K562 (cell line): ENCODE measurements around the gene THOC1. TPM values are rescaled to one million over a fixed set of nuclear protein-coding genes. Genes with fewer than 3 reads are reported as not detected.

Experiments used
- ATAC-seq: fragments of 200-7000 bp; cut with Tn5 transposase; 3 replicates; pipeline ENCODE4 v1.9.1; 2020; ENCODE audit warnings: moderate library complexity
- BruUV-seq: library from RNA; stranded (reverse); fragments of 400-500 nt; replicated peaks from 2 replicates; lab custom pipeline; 2021; lab: Mats Ljungman, UMichigan
- CTCF ChIA-PET: fragments of 300-600 bp; formaldehyde crosslinking; extraction: SDS; loops from one replicate; lab custom pipeline; 2021; ENCODE audit warnings: low intra/inter-chr PET ratio; lab: Yijun Ruan, JAX
- POLR2A ChIA-PET: fragments of 300-600, 350-650 bp; sonication (Branson Sonifier 250); formaldehyde crosslinking; extraction: SDS; loops from one replicate; lab custom pipeline; 2021; ENCODE audit warnings: antibody characterized with exemption, inconsistent platforms; lab: Yijun Ruan, JAX
- DNase-seq, 4 experiments: peaks; one replicate each; pipeline versions ENCODE4 v3.0.0 to v3.0.0-alpha.2; 2011 to 2018; ENCODE audit warnings: low spot score in 3 of 4, mixed read lengths in 3 of 4; ENCODE audit errors: extremely low read depth in 1 of 4
- FAIRE-seq: peaks from 2 replicates; lab custom pipeline; 2011; peaks lifted over from hg19 to GRCh38; lab: Jason Lieb, UNC
- H2AFZ ChIP-seq: 2 replicates; pipeline ENCODE4 v1.6.0; 2011; ENCODE audit warnings: low read depth, low read length, control low read depth, inconsistent platforms
- H3K27ac ChIP-seq: fragments of 200-600 bp; 3 replicates; pipeline ENCODE4 v1.8.0; 2011; ENCODE audit warnings: low read depth, mild to moderate bottlenecking, control low read depth, inconsistent platforms, low read length, moderate library complexity, mixed read lengths; ENCODE audit errors: extremely low read depth
- H3K27me3 ChIP-seq, 2 experiments: fragments of 300-600 bp in 1 of 2; 2 replicates in 1 of 2; 3 replicates in 1 of 2; pipeline versions ENCODE4 v1.6.0 to v1.8.0; 2011; ENCODE audit warnings: inconsistent platforms in 2 of 2, low read length in 2 of 2, mild to moderate bottlenecking in 1 of 2, mixed read lengths in 1 of 2, moderate library complexity in 1 of 2; ENCODE audit not compliant: control insufficient read depth in 2 of 2, insufficient read depth in 2 of 2
- H3K36me3 ChIP-seq: fragments of 300-600 bp; 3 replicates; pipeline ENCODE4 v1.8.0; 2011; ENCODE audit warnings: mild to moderate bottlenecking, low read length, inconsistent platforms; ENCODE audit not compliant: control insufficient read depth, insufficient read depth
- H3K4me1 ChIP-seq, 2 experiments: fragments of 200-600 bp in 1 of 2; replicated peaks in 1 of 2; 2 replicates in 1 of 2; 3 replicates in 1 of 2; pipeline versions ENCODE4 v1.5.1 to v1.8.0; 2011; ENCODE audit warnings: inconsistent platforms in 2 of 2, low read length in 2 of 2, mild to moderate bottlenecking in 1 of 2, mixed read lengths in 1 of 2, moderate library complexity in 1 of 2; ENCODE audit not compliant: control insufficient read depth in 2 of 2, insufficient read depth in 2 of 2
- H3K4me2 ChIP-seq: 2 replicates; pipeline ENCODE4 v1.6.1; 2011; ENCODE audit warnings: low read length, control low read depth, inconsistent platforms, mixed read lengths; ENCODE audit not compliant: insufficient read depth
- H3K4me3 ChIP-seq: fragments of 200-600 bp; sonication (generic), shearing (Covaris generic); 2 replicates; pipeline ENCODE4 v1.5.1; 2016; ENCODE audit warnings: control low read depth, inconsistent platforms
- H3K79me2 ChIP-seq: fragments of 200-600 bp; 3 replicates; pipeline ENCODE4 v1.8.0; 2011; ENCODE audit warnings: low read length, inconsistent platforms; ENCODE audit not compliant: control insufficient read depth, insufficient read depth
- H3K9ac ChIP-seq, 2 experiments: 2 replicates each; pipeline versions ENCODE4 v1.6.0 to v1.6.1; 2011; ENCODE audit warnings: low read depth in 2 of 2, low read length in 2 of 2, control low read depth in 1 of 2, inconsistent platforms in 1 of 2, mild to moderate bottlenecking in 1 of 2, mixed read lengths in 1 of 2; ENCODE audit not compliant: insufficient read depth in 1 of 2
- H3K9me1 ChIP-seq: one replicate; pipeline ENCODE4 v1.6.0; 2011; ENCODE audit warnings: inconsistent platforms, mild to moderate bottlenecking, low read length, moderate library complexity; ENCODE audit not compliant: control insufficient read depth, insufficient read depth
- H3K9me3 ChIP-seq: replicated peaks from 2 replicates; pipeline ENCODE4 v1.5.1; 2011; ENCODE audit warnings: low read depth, low read length, inconsistent platforms; ENCODE audit not compliant: control insufficient read depth, insufficient read depth
- H4K20me1 ChIP-seq: replicated peaks from 2 replicates; pipeline ENCODE4 v1.6.1; 2011; ENCODE audit warnings: low read length, inconsistent platforms, mixed read lengths; ENCODE audit not compliant: control insufficient read depth, insufficient read depth
- ADNP ChIP-seq: fragments of 200-800 bp; sonication (Bioruptor generic); IDR thresholded peaks from 2 replicates; pipeline ENCODE4 v1.6.1; 2016; ENCODE audit warnings: missing genetic modification characterization, missing compliant biosample characterization
- BCOR ChIP-seq: fragments of 450-650 bp; IDR thresholded peaks from 2 replicates; pipeline ENCODE4 v1.6.1; 2016
- CSDE1 ChIP-seq, 2 experiments: fragments of 450-650 bp; IDR thresholded peaks; 2 replicates each; pipeline ENCODE4 v1.6.1; 2016; ENCODE audit warnings: mild to moderate bottlenecking in 1 of 2
- EP400 ChIP-seq: fragments of 450-650 bp; IDR thresholded peaks from 2 replicates; pipeline ENCODE4 v1.6.1; 2017; ENCODE audit warnings: antibody characterized with exemption, mild to moderate bottlenecking, moderate library complexity
- KDM1A ChIP-seq, 2 experiments: fragments of 450-650 bp; IDR thresholded peaks; 2 replicates each; pipeline ENCODE4 v1.6.1; 2016; ENCODE audit warnings: mild to moderate bottlenecking in 2 of 2
- RBM25 ChIP-seq: fragments of 200-400 bp; formaldehyde crosslinking; IDR thresholded peaks from 2 replicates; pipeline ENCODE4 v1.6.1; 2018; ENCODE audit warnings: low read length, low read depth, moderate library complexity; ENCODE audit not compliant: severe bottlenecking
- REST ChIP-seq, 2 experiments: fragments of 450-650 bp; formaldehyde crosslinking in 1 of 2; IDR thresholded peaks; 2 replicates each; pipeline versions ENCODE4 v1.4.0 to v1.6.1; 2014 to 2020; ENCODE audit warnings: mild to moderate bottlenecking in 2 of 2, borderline replicate concordance in 1 of 2, low read depth in 1 of 2
- WGBS: fragments of 100-300 bp; shearing (Covaris generic); methylation state at CpG from one replicate; pipeline ENCODE4 v1.1.6; 2016; ENCODE audit warnings: low coverage, mixed read lengths; ENCODE audit not compliant: insufficient coverage; ENCODE audit errors: missing lambda C conversion rate; 5-methylcytosine and 5-hydroxymethylcytosine counted together
- in situ Hi-C: fragments of 300-500 bp; cut with MboI; formaldehyde crosslinking; loops from 4 replicates; pipeline ENCODE4 v1.15.0; 2018; ENCODE audit warnings: inconsistent platforms, mixed read lengths
- intact Hi-C: fragments of 100-400 bp; cut with micrococcal nuclease; formaldehyde crosslinking; loops from 2 replicates; pipeline ENCODE4 v1.14.2; 2022
- polyA plus RNA-seq, 8 experiments: library from polyadenylated mRNA; depleted of rRNA in 4 of 8; stranded (reverse) in 5 of 8; unstranded in 3 of 8; fragments of >200 nt; fragmentation: Nextera tagmentation in 2 of 8; fragmentation: Illumina TruSeq in 1 of 8; extraction: Ambion mirVana in 2 of 8; extraction: Trizol in 1 of 8; gene quantifications; 2 replicates each; pipeline versions ENCODE4 v1.2.1 to v1.2.3, GENCODE V29; 2011 to 2014; ENCODE audit warnings: inconsistent platforms in 1 of 8, missing spikeins in 1 of 8
- total RNA-seq, 7 experiments: library from RNA; depleted of rRNA in 6 of 7; stranded (reverse); fragments of >200 nt in 6 of 7; fragmentation: Illumina TruSeq in 2 of 7; extraction: Trizol in 2 of 7; gene quantifications; 2 replicates each; pipeline versions ENCODE4 v1.2.1 to v1.2.3, GENCODE V29; 2011 to 2021; ENCODE audit warnings: low replicate concordance in 1 of 7

Gene THOC1
- total and polyA plus RNA-seq, 9 of the 15 experiments (the other 6 are each of a cell fraction or from before 2014, with no cell fraction given): 71.1 to 143 (median 107) TPM

- in situ Hi-C loops: no loop called here
- Histone ChIP-seq H3K9me3 (no peaks in the 10 kb centered on the region), H4K20me1 (no peaks in the 10 kb centered on the region), H3K9me1 (no peaks in the 10 kb centered on the region), H2AFZ (no peak overlapping the region), H3K27ac (no peak overlapping the region), H3K79me2 (no peaks in the 10 kb centered on the region), H3K4me1 (peaks cover 5 to 23% of the 10 kb centered on the region in 2 experiments), H3K9ac (no peak overlapping the region), H3K4me2 (no peak overlapping the region), H3K27me3 (peaks cover 0 to 5% of the 10 kb centered on the region in 2 experiments; a peak in 1 of 5 replicates), H3K36me3 (no peaks in the 10 kb centered on the region), H3K4me3 (no peak overlapping the region)
- ChIA-PET POLR2A (no interaction called here), CTCF (no interaction called here)
- TF ChIP-seq EP400 (no peak), CSDE1 (IDR thresholded peaks at IDR 0.05) (no peak)
- FAIRE-seq (no peak), DNase-seq (no peak), ATAC-seq (no peak)
- intact Hi-C loops: no loop called here
- BruUV-seq: no TSS peak
- 46% methylated on average over 8 of the region's 8 CpGs for WGBS
These were observed 6.5 kb upstream of the THOC1 start for GRCh38 chr18:274313-274712.

GRCh38 chr18:273525-273924, 5.7 kb upstream of the THOC1 start:
- Histone ChIP-seq H3K4me2 (no peak overlapping the region), H3K9ac (peak overlapping the region in 1 of 2 experiments; percentile 31; a peak in 1 of 4 replicates), H3K4me3 (no peak overlapping the region), H3K79me2 (peaks cover 6% of the 10 kb centered on the region), H3K9me1 (no peaks in the 10 kb centered on the region), H3K9me3 (no peaks in the 10 kb centered on the region), H2AFZ (no peak overlapping the region), H3K36me3 (no peaks in the 10 kb centered on the region), H3K27ac (no peak overlapping the region), H3K27me3 (0 out of 5 replicates have a peak, but pooled peaks cover 0 to under 1% of the 10 kb centered on the region in 2 experiments), H4K20me1 (no peaks in the 10 kb centered on the region), H3K4me1 (peaks cover 10 to 28% of the 10 kb centered on the region in 2 experiments)
- intact Hi-C loops: no loop called here
- ChIA-PET POLR2A (no interaction called here), CTCF (no interaction called here)
- in situ Hi-C loops: no loop called here
- peak; percentile 85 for TF ChIP-seq RBM25
- peak; percentile 65; the same call in 1 of the 2 replicates for TF ChIP-seq ADNP (tag)
- TF ChIP-seq BCOR: peak; percentile 63; the same call in 1 of the 2 replicates
- TF ChIP-seq REST (IDR thresholded peaks at IDR 0.05; ENCODE audit: borderline replicate concordance): no peak
- no peak for TF ChIP-seq REST (CRISPR knock-in tag; IDR thresholded peaks at IDR 0.05; ENCODE audit: low read depth)
- TF ChIP-seq KDM1A (IDR thresholded peaks at IDR 0.05): peak; percentile 24 to 37; a peak in 1 of 4 replicates
- BruUV-seq: no TSS peak
- DNase-seq: no peak
- no peak for FAIRE-seq
- WGBS: 68% methylated on average over 3 of the region's 3 CpGs
- ATAC-seq: no peak
